ENCODE results near the gene TPI1. TPM values are rescaled to one million over a fixed set of nuclear protein-coding genes. Genes with fewer than 3 reads are reported as not detected.
A peak's percentile ranks its signal among the peaks of the same experiment; 100 is the strongest.

TPI1 gene
- total RNA-seq, 2 donors from 2014 or later, result 1,893 to 2,116 TPM

DNA sequence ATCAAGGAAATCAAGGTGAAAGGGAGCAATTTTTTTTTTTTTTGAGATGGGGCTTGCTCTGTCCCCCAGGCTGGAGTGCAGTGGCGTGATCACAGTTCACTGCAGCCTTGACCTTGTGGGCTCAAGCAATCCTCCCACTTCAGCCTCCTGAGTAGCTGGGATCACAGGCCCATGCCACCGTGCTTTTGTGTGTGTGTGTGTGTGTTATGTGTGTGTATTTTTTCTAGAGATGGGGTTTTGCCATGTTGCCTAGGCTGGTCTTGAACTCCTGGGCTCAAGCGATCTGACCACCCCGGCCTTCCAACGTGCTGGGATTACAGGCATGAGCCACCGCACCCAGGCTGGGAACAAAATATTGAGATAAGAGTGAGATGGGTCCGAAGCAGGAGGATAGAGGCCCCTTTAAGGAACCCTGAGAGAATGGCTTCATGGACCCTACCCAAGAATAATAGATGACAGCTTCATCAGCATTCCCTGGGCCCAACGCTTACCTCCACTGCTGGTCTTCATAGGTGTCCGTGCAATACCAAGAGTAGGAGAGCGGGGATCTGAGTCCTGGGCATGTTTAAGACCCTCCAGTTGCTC lies 17.3 kb upstream of the TPI1 start:
- Mint-ChIP-seq H3K4me1 (peaks cover 20% of the 10 kb centered on the region), H3K27me3 (no peaks in the 10 kb centered on the region), H3K27ac (peak overlapping the region; percentile 91), H3K4me3 (peak overlapping the region; percentile 86), H3K9me3 (no peaks in the 10 kb centered on the region), H3K36me3 (ENCODE audit: low read depth) (peaks cover 39% of the 10 kb centered on the region)
- ATAC-seq (replicated peaks), result no peak

DNA sequence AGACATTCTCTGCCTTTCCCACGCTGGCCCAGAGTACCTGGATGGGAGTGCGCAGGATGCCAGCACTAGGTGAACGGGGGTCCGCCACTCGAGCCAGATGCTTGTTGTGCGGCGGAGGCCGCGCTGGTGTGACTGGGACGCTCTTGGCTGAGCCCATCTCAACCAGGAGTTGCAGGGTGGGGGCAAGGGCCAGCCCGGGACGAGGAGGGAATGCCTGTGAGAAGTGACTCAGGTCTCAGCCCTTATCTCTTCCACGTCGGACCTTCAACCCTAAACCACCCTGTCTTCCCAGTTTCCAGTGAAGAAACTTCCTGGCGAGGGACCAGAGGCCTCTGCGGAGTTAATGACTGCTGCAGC lies 16.6 kb upstream of the TPI1 start:
- Mint-ChIP-seq H3K36me3 (ENCODE audit: low read depth) (peaks cover 46% of the 10 kb centered on the region), H3K9me3 (no peaks in the 10 kb centered on the region), H3K27me3 (no peaks in the 10 kb centered on the region), H3K27ac (peak overlapping the region; percentile 91), H3K4me1 (peaks cover 20% of the 10 kb centered on the region), H3K4me3 (peak overlapping the region; percentile 86)
- no peak for ATAC-seq (replicated peaks)

DNA sequence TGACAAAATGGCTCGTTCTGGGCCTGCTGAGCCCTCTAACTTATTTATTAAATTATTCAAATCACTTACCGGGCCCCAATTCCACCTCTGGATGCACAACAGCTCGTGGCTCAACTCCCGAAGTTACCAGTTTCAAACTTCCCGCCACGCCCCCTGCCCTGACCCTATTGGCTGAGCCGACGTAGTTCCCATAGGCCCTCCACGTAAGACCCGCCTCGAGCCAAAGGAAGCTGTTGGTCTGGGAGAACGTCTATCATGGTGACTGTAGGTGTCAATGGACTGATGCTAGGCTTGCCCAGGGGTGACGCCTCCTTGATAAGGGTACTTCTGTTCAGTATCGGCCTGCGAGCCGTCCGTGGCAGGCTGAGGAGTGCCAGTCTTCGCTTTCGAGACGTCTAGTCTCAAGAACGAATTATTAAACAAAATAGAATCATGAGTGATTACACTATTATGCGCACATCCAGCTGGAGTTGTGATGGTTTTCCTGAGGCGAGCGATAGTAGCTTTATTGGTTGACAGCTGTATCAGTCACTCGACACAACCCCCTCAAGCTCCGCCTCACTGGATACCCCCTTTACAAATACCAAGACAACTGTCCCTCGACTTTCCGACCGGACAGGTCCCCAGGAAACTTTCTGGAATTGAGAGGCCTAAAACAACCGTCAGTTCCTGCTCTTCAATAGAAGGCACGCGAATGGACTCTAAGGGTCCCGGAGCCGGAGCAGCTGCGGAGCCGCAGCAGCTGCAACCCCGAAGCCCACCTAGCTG lies 16.0 kb upstream of the TPI1 start, which contains the start of gene CDCA3:
Gene CDCA3, minus strand, starts transcription at position 134 of the 768 bp plus-strand sequence. CDS start 334 bp downstream, outside the sequence.
- H3K27me3 Mint-ChIP-seq, result no peaks in the 10 kb centered on the region
- H3K9me3 Mint-ChIP-seq, result no peaks in the 10 kb centered on the region
- peaks cover 20% of the 10 kb centered on the region for H3K4me1 Mint-ChIP-seq
- peak within 1 kb of the TSS; percentile 86 for H3K4me3 Mint-ChIP-seq
- H3K27ac Mint-ChIP-seq, result peak within 1 kb of the TSS; percentile 91
- H3K36me3 Mint-ChIP-seq (ENCODE audit: low read depth), result peaks cover 52% of the 10 kb centered on the region
- ATAC-seq (replicated peaks), result peak; percentile 67

DNA sequence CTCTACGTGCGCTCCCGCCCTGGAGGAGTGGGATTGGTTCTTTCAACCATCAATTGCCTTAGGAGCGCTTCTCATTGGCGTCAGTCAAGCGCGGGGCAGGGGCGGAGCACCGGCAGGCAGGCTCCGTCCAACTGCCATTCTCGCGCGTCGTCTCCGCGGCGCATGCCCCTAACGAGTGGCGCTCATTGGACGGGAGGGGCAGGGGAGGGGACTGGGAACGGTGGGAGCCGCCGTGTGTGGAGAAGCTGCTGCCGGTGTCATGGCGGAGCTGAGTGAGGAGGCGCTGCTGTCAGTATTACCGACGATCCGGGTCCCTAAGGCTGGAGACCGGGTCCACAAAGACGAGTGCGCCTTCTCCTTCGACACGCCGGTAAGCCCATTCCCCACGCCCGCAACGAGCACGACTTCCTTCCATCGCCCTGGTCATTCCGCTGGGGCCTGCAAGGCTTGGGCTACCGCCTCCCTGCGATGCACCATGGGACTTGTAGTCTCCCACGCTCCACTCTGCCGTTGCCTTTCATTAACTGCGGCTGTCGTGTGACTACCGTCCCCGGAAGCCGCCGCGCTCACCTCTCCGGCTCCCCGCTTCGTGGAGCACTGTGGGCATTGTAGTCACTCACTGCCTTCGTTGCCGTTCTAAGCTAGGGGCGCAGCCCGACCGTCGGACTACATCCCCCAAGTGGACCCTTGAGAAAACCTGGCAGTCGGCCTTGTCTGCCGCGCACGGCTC lies 15.2 kb upstream of the TPI1 start, which contains the start of gene USP5:
Gene USP5, plus strand, starts transcription at position 230 of the 730 bp plus-strand sequence. Its CDS starts 30 bp downstream, at position 260.
- Mint-ChIP-seq H3K4me1 (peaks cover 20% of the 10 kb centered on the region), H3K9me3 (no peaks in the 10 kb centered on the region), H3K4me3 (peak within 1 kb of the TSS; percentile 86), H3K27me3 (no peaks in the 10 kb centered on the region), H3K27ac (peak within 1 kb of the TSS; percentile 91), H3K36me3 (ENCODE audit: low read depth) (peaks cover 59% of the 10 kb centered on the region)
- peak; percentile 80 for ATAC-seq (replicated peaks)

DNA sequence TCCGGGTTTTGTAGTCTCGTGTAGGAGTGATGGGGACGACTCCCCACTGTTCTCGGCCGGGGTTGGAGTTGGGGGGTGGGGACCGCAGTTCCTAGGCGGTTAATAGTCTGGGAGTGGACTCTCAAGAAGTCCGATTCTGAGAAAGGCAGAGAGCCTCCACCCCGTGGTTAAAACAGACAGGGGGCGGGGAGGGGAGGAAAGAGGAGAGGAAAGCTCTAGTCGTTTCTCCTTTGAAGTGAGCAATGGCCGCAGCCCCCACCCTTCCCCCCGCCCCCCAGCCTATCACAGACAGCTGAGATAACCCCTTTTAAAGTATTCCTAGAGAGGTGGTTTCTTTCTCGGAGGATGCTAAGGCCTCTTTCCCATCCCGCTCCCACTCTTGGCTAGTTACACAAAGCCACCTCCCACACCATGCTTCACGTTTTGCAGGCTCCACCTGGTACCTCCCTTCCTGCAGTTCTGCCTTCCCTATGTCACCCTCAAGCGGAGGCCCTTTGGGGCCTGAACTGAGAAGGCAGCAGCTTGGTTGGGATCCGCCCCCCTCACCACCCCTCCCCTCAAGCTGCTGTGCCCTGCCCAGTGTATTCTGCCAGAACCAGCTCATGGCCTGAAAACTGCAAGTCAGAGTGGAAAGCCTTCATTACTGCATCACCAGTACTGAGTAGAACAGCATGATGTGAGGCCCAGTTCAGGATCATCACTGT lies 14.5 kb upstream of the TPI1 start:
- H3K9me3 Mint-ChIP-seq, result no peaks in the 10 kb centered on the region
- peak; percentile 10 for ATAC-seq (replicated peaks)
- peak overlapping the region; percentile 86 for H3K4me3 Mint-ChIP-seq
- no peaks in the 10 kb centered on the region for H3K27me3 Mint-ChIP-seq
- peak overlapping the region; percentile 91 for H3K27ac Mint-ChIP-seq
- peaks cover 59% of the 10 kb centered on the region for H3K36me3 Mint-ChIP-seq (ENCODE audit: low read depth)
- H3K4me1 Mint-ChIP-seq, result peaks cover 20% of the 10 kb centered on the region

DNA sequence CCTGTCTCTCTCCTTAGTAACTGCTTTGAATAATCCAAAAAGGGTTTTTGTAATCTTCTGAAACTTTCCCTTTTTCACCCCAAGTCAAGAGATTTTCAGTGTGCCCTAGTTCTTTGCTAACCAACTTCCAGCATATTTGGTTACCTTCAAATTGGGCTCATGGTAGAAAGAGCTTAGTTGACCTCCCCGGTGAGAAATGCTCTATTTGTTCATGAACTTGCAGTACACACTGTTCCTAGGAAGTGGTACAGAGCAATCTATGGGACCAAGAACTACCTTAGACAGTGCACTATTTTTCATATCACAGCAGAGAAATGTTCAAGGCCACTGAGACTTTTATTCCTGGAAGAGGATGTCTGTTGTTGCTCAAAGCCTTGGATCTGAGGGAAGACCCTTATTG lies 13.7 kb upstream of the TPI1 start:
- Mint-ChIP-seq H3K9me3 (no peaks in the 10 kb centered on the region), H3K27ac (peak overlapping the region; percentile 91), H3K4me3 (peak overlapping the region; percentile 86), H3K27me3 (no peaks in the 10 kb centered on the region), H3K4me1 (peaks cover 20% of the 10 kb centered on the region), H3K36me3 (ENCODE audit: low read depth) (peaks cover 67% of the 10 kb centered on the region)
- ATAC-seq (replicated peaks), result no peak

DNA sequence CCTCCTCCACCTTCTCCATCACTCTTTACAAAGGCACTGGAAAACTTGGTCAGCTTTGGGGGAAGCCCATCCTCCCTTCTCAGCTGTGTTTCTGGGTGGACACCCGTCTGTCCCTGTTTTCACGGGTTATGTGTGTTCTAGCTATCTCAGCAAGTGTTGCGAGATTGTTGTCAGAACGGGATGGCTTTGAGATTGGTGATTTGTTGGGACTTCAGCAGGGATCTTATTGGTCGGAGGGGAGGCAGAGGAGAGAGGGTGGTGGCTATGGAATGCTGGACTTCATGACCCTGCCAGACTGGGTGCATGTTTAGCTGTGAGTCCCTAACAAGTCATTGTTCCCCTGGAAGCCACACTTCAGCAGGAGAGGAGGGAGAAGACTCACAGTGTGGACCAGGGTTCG lies 13.3 kb upstream of the TPI1 start:
- peak overlapping the region; percentile 91 for H3K27ac Mint-ChIP-seq
- no peaks in the 10 kb centered on the region for H3K9me3 Mint-ChIP-seq
- H3K27me3 Mint-ChIP-seq, result no peaks in the 10 kb centered on the region
- no peak for ATAC-seq (replicated peaks)
- peaks cover 20% of the 10 kb centered on the region for H3K4me1 Mint-ChIP-seq
- peak overlapping the region; percentile 86 for H3K4me3 Mint-ChIP-seq
- peaks cover 70% of the 10 kb centered on the region for H3K36me3 Mint-ChIP-seq (ENCODE audit: low read depth)

DNA sequence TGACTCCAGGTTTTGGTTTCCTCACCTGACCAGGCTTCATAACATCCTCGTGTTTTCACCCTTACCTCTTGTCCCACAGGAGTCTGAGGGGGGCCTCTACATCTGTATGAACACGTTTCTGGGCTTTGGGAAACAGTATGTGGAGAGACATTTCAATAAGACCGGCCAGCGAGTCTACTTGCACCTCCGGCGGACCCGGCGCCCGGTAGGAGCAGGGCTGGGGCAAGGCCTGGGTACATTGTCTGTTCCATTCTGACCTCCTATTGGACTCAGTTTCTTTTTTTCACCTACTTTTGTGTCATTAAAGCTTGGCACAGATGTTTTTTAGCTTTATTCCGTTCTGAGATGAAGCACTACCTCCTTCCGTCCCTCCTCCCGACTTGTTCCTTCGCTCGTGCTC lies 12.0 kb upstream of the TPI1 start:
- Mint-ChIP-seq H3K4me3 (no peak overlapping the region), H3K36me3 (ENCODE audit: low read depth) (peaks cover 73% of the 10 kb centered on the region), H3K27ac (no peak overlapping the region), H3K9me3 (no peaks in the 10 kb centered on the region), H3K4me1 (peaks cover 12% of the 10 kb centered on the region), H3K27me3 (no peaks in the 10 kb centered on the region)
- no peak for ATAC-seq (replicated peaks)

DNA sequence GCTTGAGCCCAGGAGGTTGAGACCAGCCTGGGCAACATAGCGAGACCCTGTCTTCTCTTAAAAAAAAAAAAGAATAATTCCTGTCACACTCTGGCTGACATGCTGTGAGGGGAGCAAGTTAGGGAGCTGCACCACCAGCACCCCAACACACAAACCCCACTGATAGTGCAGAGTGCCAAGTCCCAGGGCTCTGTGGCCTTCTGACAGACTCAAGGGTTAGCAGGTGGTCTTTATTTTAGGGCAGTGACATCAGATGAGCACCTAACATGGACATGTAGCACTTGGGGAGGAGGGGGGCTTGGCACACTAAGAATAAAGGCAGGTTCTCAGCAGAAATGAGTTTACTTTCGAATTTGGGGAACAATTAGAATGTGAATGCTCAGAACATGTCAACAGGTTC lies 8.5 kb upstream of the TPI1 start:
- H3K27me3 Mint-ChIP-seq, result no peaks in the 10 kb centered on the region
- ATAC-seq (replicated peaks), result no peak
- no peak overlapping the region for H3K27ac Mint-ChIP-seq
- peaks cover 100% of the 10 kb centered on the region for H3K36me3 Mint-ChIP-seq (ENCODE audit: low read depth)
- H3K9me3 Mint-ChIP-seq, result no peaks in the 10 kb centered on the region
- H3K4me1 Mint-ChIP-seq, result peaks cover 9% of the 10 kb centered on the region
- H3K4me3 Mint-ChIP-seq, result no peak overlapping the region

DNA sequence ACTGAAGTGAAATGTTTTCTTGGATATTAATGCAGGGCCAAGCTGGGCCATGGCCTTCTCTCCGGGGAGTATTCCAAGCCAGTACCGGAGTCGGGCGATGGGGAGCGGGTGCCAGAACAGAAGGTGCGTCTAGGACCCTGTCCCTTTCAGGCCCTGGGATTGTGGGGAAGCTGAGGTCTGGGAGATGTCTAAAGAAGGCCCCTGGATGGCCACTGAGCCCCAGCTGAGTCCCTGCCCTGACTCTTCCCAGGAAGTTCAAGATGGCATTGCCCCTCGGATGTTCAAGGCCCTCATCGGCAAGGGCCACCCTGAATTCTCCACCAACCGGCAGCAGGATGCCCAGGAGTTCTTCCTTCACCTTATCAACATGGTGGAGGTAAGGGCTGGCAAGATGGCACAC lies 7.2 kb upstream of the TPI1 start:
- Mint-ChIP-seq H3K9me3 (no peaks in the 10 kb centered on the region), H3K27me3 (no peaks in the 10 kb centered on the region), H3K27ac (no peak overlapping the region), H3K4me3 (no peak overlapping the region), H3K4me1 (peaks cover 4% of the 10 kb centered on the region), H3K36me3 (ENCODE audit: low read depth) (peaks cover 98% of the 10 kb centered on the region)
- ATAC-seq (replicated peaks), result no peak

DNA sequence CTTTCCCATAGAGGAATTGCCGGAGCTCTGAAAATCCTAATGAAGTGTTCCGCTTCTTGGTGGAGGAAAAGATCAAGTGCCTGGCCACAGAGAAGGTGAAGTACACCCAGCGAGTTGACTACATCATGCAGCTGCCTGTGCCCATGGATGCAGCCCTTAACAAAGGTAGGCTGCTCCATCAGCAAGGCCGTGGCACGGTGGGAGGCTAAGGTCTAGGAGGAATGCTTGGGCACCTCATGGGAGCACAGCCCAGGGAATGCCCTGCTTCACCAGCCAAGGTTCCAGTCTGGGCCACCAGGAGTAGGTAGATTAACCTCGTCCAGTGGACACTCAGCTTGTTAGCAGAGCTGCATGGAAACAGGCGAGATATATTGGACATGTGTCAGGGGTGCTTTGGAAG lies 6.4 kb upstream of the TPI1 start:
- Mint-ChIP-seq H3K4me1 (peaks cover 4% of the 10 kb centered on the region), H3K27ac (peak overlapping the region; percentile 34), H3K36me3 (ENCODE audit: low read depth) (peaks cover 98% of the 10 kb centered on the region), H3K4me3 (no peak overlapping the region), H3K27me3 (no peaks in the 10 kb centered on the region), H3K9me3 (no peaks in the 10 kb centered on the region)
- no peak for ATAC-seq (replicated peaks)

DNA sequence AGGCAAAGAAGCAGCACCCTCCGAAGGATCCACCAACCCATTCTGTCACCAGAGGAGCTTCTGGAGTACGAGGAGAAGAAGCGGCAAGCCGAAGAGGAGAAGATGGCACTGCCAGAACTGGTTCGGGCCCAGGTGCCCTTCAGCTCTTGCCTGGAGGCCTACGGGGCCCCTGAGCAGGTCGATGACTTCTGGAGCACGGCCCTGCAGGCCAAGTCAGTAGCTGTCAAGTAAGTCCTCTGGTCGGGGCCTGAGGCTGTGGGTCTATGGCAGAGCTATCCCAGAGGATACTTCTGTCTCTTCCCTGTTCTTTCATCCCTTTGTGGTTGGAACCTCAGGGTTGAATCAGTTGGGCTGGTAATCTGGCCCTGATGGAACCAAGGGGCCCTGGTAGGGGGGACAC lies 5.9 kb upstream of the TPI1 start:
- Mint-ChIP-seq H3K36me3 (ENCODE audit: low read depth) (peaks cover 97% of the 10 kb centered on the region), H3K27me3 (no peaks in the 10 kb centered on the region), H3K27ac (peak overlapping the region; percentile 34), H3K4me1 (peaks cover 4% of the 10 kb centered on the region), H3K9me3 (no peaks in the 10 kb centered on the region), H3K4me3 (no peak overlapping the region)
- ATAC-seq (replicated peaks), result no peak

DNA sequence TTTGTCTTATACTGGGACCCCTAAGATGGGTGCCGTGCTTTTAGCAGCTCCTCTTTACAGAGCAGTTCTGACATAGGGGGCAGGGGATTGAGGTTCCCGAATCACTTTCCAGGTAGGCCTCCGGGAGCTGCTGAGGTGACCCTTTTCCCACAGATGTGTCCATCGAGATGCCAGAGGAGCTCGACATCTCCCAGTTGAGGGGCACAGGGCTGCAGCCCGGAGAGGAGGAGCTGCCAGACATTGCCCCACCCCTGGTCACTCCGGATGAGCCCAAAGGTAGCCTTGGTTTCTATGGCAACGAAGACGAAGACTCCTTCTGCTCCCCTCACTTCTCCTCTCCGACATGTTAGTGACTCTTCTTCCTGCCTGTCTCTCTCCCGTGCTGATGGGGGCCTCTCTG lies 4.3 kb upstream of the TPI1 start:
- H3K36me3 Mint-ChIP-seq (ENCODE audit: low read depth), result peaks cover 97% of the 10 kb centered on the region
- H3K9me3 Mint-ChIP-seq, result no peaks in the 10 kb centered on the region
- no peaks in the 10 kb centered on the region for H3K27me3 Mint-ChIP-seq
- ATAC-seq (replicated peaks), result no peak
- peak overlapping the region; percentile 36 for H3K27ac Mint-ChIP-seq
- no peak overlapping the region for H3K4me3 Mint-ChIP-seq
- peaks cover 4% of the 10 kb centered on the region for H3K4me1 Mint-ChIP-seq

DNA sequence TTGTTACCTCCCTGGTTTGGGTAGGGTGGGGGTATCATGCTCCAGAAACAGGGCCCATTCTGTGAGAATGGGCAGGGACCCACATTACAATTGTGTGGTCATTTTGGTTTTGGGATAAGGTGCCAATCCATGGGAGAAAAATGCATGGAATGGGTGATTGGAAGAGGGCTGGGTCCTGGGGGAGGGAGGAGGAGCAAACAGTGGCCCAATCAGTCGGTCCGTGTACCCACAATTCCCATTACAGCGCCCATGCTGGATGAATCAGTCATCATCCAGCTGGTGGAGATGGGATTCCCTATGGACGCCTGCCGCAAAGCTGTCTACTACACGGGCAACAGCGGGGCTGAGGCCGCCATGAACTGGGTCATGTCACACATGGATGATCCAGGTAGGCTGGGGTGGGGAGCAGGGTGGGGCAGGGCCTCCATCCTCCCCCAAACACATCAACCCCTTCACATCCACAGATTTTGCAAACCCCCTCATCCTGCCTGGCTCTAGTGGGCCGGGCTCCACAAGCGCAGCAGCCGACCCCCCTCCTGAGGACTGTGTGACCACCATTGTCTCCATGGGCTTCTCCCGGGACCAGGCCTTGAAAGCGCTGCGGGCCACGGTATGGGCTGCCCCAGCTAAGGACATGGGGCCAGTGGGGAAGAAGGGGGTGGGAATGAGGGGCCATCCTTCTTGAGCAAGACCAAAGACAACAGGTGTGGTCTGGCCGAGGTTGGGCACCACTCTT lies 3.6 kb upstream of the TPI1 start:
- H3K27me3 Mint-ChIP-seq, result no peaks in the 10 kb centered on the region
- peak overlapping the region; percentile 36 for H3K27ac Mint-ChIP-seq
- H3K4me3 Mint-ChIP-seq, result no peak overlapping the region
- ATAC-seq (replicated peaks), result no peak
- H3K9me3 Mint-ChIP-seq, result no peaks in the 10 kb centered on the region
- peaks cover 97% of the 10 kb centered on the region for H3K36me3 Mint-ChIP-seq (ENCODE audit: low read depth)
- H3K4me1 Mint-ChIP-seq, result peaks cover 6% of the 10 kb centered on the region
